Measurements from ENCODE around the gene ALDOA.
"Not testable (repeated sequence)": the region's sequence is repeated elsewhere in the genome, so short reads cannot be mapped to it uniquely, and the experiment has no call there.

DNA sequence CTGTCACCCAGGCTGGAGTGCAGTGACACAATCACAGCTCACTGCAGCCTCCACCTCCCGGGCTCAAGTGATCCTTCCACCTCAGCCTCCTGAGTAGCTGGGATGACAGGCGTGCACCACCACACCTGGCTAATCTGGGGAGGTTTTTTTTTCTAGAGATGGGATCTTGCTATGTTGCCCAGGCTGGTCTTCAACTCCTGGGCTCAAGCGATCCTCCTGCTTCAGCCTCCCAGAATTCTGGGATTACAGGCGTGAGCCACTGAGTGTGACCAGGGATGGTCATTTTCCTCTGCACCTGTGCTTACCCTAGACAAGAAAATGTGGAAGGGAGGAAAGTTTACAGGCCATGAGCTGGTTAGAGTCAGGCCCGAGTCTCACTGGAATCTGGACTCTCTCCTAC lies 24.9 kb upstream of the ALDOA start:
- TF ChIP-seq, protein P1, sequence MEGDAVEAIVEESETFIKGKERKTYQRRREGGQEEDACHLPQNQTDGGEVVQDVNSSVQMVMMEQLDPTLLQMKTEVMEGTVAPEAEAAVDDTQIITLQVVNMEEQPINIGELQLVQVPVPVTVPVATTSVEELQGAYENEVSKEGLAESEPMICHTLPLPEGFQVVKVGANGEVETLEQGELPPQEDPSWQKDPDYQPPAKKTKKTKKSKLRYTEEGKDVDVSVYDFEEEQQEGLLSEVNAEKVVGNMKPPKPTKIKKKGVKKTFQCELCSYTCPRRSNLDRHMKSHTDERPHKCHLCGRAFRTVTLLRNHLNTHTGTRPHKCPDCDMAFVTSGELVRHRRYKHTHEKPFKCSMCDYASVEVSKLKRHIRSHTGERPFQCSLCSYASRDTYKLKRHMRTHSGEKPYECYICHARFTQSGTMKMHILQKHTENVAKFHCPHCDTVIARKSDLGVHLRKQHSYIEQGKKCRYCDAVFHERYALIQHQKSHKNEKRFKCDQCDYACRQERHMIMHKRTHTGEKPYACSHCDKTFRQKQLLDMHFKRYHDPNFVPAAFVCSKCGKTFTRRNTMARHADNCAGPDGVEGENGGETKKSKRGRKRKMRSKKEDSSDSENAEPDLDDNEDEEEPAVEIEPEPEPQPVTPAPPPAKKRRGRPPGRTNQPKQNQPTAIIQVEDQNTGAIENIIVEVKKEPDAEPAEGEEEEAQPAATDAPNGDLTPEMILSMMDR (IDR thresholded peaks at IDR 0.05): not testable (repeated sequence)
- not testable (repeated sequence) for TF ChIP-seq POLR2A (IDR thresholded peaks at IDR 0.05)

Measured in esophagus squamous epithelium (tissue), 4 donors.